PC-3 (cell line): Measurements from ENCODE around the gene NDE1. TPM values are rescaled to one million over a fixed set of nuclear protein-coding genes. Genes with fewer than 3 reads are reported as not detected.

Experiments
- ATAC-seq: fragments of 200-7000 bp; cut with Tn5 transposase; 2 replicates; pipeline ENCODE4 v1.9.1; 2020; ENCODE audit warnings: mild to moderate bottlenecking, moderate library complexity
- BruUV-seq: library from RNA; stranded (reverse); fragments of 400-500 nt; replicated peaks from 2 replicates; lab custom pipeline; 2021; lab: Mats Ljungman, UMichigan
- CTCF ChIA-PET: fragments of 300-600 bp; sonication (Branson Sonifier 250); formaldehyde crosslinking; loops from one replicate; lab custom pipeline; 2022; ENCODE audit warnings: antibody characterized with exemption; lab: Charles Lee
- POLR2A ChIA-PET: fragments of 300-600 bp; sonication (Branson Sonifier 250); formaldehyde crosslinking; loops from one replicate; lab custom pipeline; 2022; ENCODE audit warnings: antibody characterized with exemption; ENCODE audit not compliant: unreplicated experiment; lab: Charles Lee
- DNase-seq: peaks from one replicate; pipeline ENCODE4 v3.0.0-alpha.2; 2015
- H2AFZ ChIP-seq: fragments of 300-600 bp; sonication (generic); 2 replicates; pipeline ENCODE4 v1.6.0; 2016; ENCODE audit warnings: antibody characterized with exemption, low read length
- H3F3A ChIP-seq: fragments of 300-600 bp; sonication (generic); one replicate; pipeline ENCODE4 v1.6.0; 2017; ENCODE audit warnings: antibody characterized with exemption, low read length, control low read depth, mild to moderate bottlenecking; ENCODE audit not compliant: unreplicated experiment
- H3K27ac ChIP-seq: fragments of 300-600 bp; sonication (generic); 2 replicates; pipeline ENCODE4 v1.5.1; 2016; ENCODE audit warnings: mild to moderate bottlenecking, low read length
- H3K27me3 ChIP-seq: fragments of 300-600 bp; sonication (generic); 2 replicates; pipeline ENCODE4 v1.6.1; 2016; ENCODE audit warnings: low read length, mixed read lengths
- H3K36me3 ChIP-seq: fragments of 300-600 bp; sonication (generic); 2 replicates; pipeline ENCODE4 v1.6.1; 2016; ENCODE audit warnings: low read depth, mixed run types, low read length, mixed read lengths
- H3K4me1 ChIP-seq: fragments of 300-600 bp; sonication (generic); 2 replicates; pipeline ENCODE4 v1.5.1; 2016; ENCODE audit warnings: low read length; ENCODE audit not compliant: insufficient read depth
- H3K4me2 ChIP-seq: fragments of 300-600 bp; sonication (generic); 2 replicates; pipeline ENCODE4 v1.6.0; 2016; ENCODE audit warnings: low read length
- H3K4me3 ChIP-seq: fragments of 300-600 bp; sonication (generic); 2 replicates; pipeline ENCODE4 v1.5.1; 2016; ENCODE audit warnings: mild to moderate bottlenecking, low read length, mixed read lengths
- H3K79me2 ChIP-seq: fragments of 300-600 bp; sonication (generic); 2 replicates; pipeline ENCODE4 v1.6.1; 2017; ENCODE audit warnings: low read length, mixed read lengths
- H3K9ac ChIP-seq: fragments of 300-600 bp; sonication (generic); 2 replicates; pipeline ENCODE4 v1.6.0; 2016; ENCODE audit warnings: mild to moderate bottlenecking, low read length
- H3K9me2 ChIP-seq: fragments of 300-600 bp; sonication (generic); replicated peaks from 2 replicates; pipeline ENCODE4 v1.6.1; 2016; ENCODE audit warnings: mixed run types, low read length, mixed read lengths
- H3K9me3 ChIP-seq: fragments of 300-600 bp; sonication (generic); 2 replicates; pipeline ENCODE4 v1.6.1; 2016; ENCODE audit warnings: low read length, mixed read lengths
- H4K20me1 ChIP-seq: fragments of 300-600 bp; sonication (generic); 2 replicates; pipeline ENCODE4 v1.6.1; 2016; ENCODE audit warnings: low read length, mixed read lengths
- EZH2 ChIP-seq: fragments of 300-600 bp; sonication (generic); IDR thresholded peaks from one replicate; pipeline ENCODE4 v1.6.1; 2017; ENCODE audit warnings: antibody characterized with exemption, mild to moderate bottlenecking, low read length; ENCODE audit not compliant: unreplicated experiment
- EZH2phosphoT487 ChIP-seq: fragments of 300-600 bp; sonication (generic); IDR thresholded peaks from 2 replicates; pipeline ENCODE4 v1.6.1; 2018; ENCODE audit warnings: mild to moderate bottlenecking, antibody characterized with exemption, low read length, borderline replicate concordance
- intact Hi-C: fragments of 100-400 bp; cut with micrococcal nuclease; formaldehyde crosslinking; loops from 2 replicates; pipeline ENCODE4 v1.9.0; 2023
- total RNA-seq: library from RNA; depleted of rRNA; stranded (reverse); fragments of >200 nt; gene quantifications from 2 replicates; pipeline ENCODE4 v1.2.3, GENCODE V29; 2014
- TF ChIP-seq, protein P1 (sequence below): fragments of 300-600 bp; sonication (generic); conservative IDR thresholded peaks from 2 replicates; pipeline ENCODE4 v1.5.1; 2017; ENCODE audit warnings: antibody characterized with exemption, low read depth, mild to moderate bottlenecking, low read length

Gene NDE1
- total RNA-seq, 1 experiment from 2014 or later, result 24.9 TPM

DNA sequence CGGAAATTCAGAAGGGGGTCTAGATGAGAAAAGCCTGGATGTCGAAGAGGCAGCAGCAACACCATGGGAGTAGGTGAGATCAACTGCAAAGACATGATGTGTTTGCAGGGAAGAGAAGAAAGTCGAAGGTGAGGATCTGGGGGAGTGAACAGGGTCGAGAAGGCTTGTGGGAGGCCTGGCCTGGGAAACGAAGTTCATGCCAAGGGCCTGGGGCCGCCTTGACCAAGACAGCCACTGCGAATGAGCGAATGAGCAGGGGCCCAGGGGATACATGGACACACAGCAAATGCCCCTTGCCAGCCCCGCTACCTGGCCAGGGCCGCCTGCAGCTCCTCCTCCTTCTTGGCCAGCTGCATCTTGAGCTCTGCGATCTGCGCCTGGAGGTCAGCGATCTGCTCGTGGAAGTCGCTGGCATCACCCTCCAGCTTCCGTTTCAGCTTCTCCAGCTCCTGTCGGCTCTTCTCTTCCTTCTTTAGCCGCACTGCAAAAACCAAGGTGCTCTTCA lies 87.1 kb downstream of the NDE1 start:
- Histone ChIP-seq H3K4me2 (no peak overlapping the region), H4K20me1 (no peaks in the 10 kb centered on the region), H3K9me2 (no peaks in the 10 kb centered on the region), H2AFZ (no peak overlapping the region), H3K79me2 (no peaks in the 10 kb centered on the region), H3K9me3 (no peaks in the 10 kb centered on the region), H3K4me3 (no peak overlapping the region), H3K27me3 (no peaks in the 10 kb centered on the region), H3K9ac (no peak overlapping the region), H3K4me1 (peaks cover 10% of the 10 kb centered on the region), H3K36me3 (no peaks in the 10 kb centered on the region), H3F3A (no peaks in the 10 kb centered on the region), H3K27ac (no peak overlapping the region)
- DNase-seq (no peak), ATAC-seq (no peak)
- no TSS peak for BruUV-seq
- CTCF ChIA-PET, result no interaction called here
- TF ChIP-seq EZH2phosphoT487 (no peak), EZH2 (no peak)
- POLR2A ChIA-PET, result no interaction called here
- intact Hi-C loops, result no loop called here

- CTCF ChIA-PET, result no interaction called here
- no peaks in the 10 kb centered on the region for H3K9me2 ChIP-seq
- ATAC-seq (no peak), DNase-seq (no peak)
- H2AFZ ChIP-seq, result no peak overlapping the region
- no peaks in the 10 kb centered on the region for H3K36me3 ChIP-seq
- no peak overlapping the region for H3K4me3 ChIP-seq
- H4K20me1 ChIP-seq, result no peaks in the 10 kb centered on the region
- H3K9me3 ChIP-seq, result no peaks in the 10 kb centered on the region
- POLR2A ChIA-PET, result no interaction called here
- H3K27ac ChIP-seq, result no peak overlapping the region
- no peaks in the 10 kb centered on the region for H3F3A ChIP-seq
- H3K4me2 ChIP-seq, result no peak overlapping the region
- no TSS peak for BruUV-seq
- H3K9ac ChIP-seq, result no peak overlapping the region
- intact Hi-C loops, result no loop called here
- H3K27me3 ChIP-seq, result no peaks in the 10 kb centered on the region
- no peaks in the 10 kb centered on the region for H3K79me2 ChIP-seq
- TF ChIP-seq, protein P1, sequence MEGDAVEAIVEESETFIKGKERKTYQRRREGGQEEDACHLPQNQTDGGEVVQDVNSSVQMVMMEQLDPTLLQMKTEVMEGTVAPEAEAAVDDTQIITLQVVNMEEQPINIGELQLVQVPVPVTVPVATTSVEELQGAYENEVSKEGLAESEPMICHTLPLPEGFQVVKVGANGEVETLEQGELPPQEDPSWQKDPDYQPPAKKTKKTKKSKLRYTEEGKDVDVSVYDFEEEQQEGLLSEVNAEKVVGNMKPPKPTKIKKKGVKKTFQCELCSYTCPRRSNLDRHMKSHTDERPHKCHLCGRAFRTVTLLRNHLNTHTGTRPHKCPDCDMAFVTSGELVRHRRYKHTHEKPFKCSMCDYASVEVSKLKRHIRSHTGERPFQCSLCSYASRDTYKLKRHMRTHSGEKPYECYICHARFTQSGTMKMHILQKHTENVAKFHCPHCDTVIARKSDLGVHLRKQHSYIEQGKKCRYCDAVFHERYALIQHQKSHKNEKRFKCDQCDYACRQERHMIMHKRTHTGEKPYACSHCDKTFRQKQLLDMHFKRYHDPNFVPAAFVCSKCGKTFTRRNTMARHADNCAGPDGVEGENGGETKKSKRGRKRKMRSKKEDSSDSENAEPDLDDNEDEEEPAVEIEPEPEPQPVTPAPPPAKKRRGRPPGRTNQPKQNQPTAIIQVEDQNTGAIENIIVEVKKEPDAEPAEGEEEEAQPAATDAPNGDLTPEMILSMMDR, result no peak
- no peak for TF ChIP-seq EZH2
- TF ChIP-seq EZH2phosphoT487, result no peak
- 0 out of 2 replicates have a peak, but pooled peaks cover under 1% of the 10 kb centered on the region for H3K4me1 ChIP-seq
Measured at GRCh38 chr16:15739464-15739863, 89.4 kb downstream of the NDE1 start.

DNA sequence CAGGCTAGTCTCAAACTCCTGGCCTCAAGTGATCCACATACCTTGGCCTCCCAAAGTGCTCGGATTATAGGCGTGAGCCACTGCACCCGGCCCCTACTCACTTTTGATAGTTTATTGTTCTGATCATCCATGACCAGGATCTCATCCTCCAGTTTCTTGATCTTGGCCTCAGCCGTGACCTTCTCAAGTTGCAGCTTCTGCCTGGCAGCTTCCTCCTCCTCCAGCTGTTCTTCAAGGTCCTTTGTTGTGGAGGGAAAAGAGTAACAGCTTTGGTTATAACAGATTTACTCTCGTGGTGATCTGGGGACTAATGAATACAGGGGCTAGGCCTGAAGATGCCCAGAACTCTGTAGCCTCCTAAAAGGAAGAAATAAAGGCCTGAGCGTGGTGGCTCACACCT lies 89.9 kb downstream of the NDE1 start:
- Histone ChIP-seq H3K9me2 (no peaks in the 10 kb centered on the region), H3K27me3 (no peaks in the 10 kb centered on the region), H3K27ac (no peak overlapping the region), H3K36me3 (no peaks in the 10 kb centered on the region), H3K9me3 (no peaks in the 10 kb centered on the region), H3K79me2 (no peaks in the 10 kb centered on the region), H3K4me3 (no peak overlapping the region), H3F3A (no peaks in the 10 kb centered on the region), H3K4me1 (no peaks in the 10 kb centered on the region), H3K4me2 (no peak overlapping the region), H3K9ac (no peak overlapping the region), H4K20me1 (no peaks in the 10 kb centered on the region), H2AFZ (no peak overlapping the region)
- ChIA-PET CTCF (no interaction called here), POLR2A (no interaction called here)
- no peak for DNase-seq
- intact Hi-C loops, result no loop called here
- TF ChIP-seq EZH2, result no peak
- TF ChIP-seq, protein P1, result no peak
- TF ChIP-seq EZH2phosphoT487, result no peak
- no peak for ATAC-seq
- no TSS peak for BruUV-seq
